NCI-H2171 (cell line): ENCODE results near the gene C19orf47.

ENCODE experiments used
- DNase-seq: peaks from one replicate; lab custom pipeline; 2025; lab: John Stamatoyannopoulos, UW

The C19orf47 gene

GRCh38 chr19:40281381-40282208 lies 66.6 kb downstream of the C19orf47 start:
- no peak for DNase-seq

DNA sequence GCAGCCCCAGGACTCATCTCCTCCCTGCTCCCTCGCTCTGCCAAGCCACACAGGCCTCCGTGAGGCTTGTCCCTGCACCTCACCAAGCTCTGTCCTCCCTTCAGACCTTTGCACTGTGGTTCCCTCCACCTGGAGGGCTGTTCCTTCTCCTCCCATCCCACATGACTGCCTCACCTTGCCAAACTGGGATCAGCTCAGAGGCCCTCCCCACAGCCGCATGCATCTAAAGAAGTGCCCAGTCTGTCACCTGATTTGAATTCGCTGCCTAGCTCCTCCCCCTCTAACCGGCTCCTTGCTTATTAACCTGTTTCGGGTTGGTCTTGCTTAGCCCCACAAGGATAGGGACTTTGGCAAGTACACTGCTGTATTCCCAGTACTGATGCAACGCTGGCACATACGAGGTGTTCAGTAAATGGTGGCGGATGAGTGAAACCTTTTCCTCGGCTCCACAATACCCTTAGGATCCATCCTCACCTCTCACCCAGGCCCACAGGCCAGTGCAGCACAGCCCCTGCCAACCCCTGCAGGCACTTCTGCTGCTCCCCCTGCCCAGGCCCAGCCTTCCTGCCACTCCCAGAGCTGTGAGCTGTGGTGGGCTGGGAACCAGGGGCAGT lies 67.5 kb downstream of the C19orf47 start:
- DNase-seq: no peak

- no peak for DNase-seq
These were observed 68.2 kb downstream of the C19orf47 start for GRCh38 chr19:40279761-40280607.

DNA sequence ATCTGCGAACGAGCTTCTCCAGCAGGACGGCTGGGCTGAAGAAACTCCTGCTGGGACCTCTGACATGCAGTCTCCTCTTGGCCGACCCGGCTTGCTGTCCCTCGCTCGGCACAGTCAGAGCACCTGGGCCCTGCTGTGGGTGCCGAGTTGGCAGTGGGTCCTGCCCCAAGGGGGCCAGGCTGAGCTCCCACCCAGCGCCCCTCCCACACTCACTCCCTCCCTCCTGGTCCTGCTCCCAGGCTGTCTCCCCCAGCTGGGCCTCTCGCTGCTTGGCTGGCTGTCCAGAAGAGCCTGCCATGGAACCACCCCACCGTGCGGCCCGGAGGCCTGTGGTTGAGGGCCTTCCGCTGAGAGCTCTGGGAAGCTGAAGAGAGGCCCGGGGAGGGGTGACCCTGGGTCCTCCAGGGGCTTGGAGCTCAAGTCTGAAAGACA lies 69.1 kb downstream of the C19orf47 start:
- DNase-seq: no peak

DNA sequence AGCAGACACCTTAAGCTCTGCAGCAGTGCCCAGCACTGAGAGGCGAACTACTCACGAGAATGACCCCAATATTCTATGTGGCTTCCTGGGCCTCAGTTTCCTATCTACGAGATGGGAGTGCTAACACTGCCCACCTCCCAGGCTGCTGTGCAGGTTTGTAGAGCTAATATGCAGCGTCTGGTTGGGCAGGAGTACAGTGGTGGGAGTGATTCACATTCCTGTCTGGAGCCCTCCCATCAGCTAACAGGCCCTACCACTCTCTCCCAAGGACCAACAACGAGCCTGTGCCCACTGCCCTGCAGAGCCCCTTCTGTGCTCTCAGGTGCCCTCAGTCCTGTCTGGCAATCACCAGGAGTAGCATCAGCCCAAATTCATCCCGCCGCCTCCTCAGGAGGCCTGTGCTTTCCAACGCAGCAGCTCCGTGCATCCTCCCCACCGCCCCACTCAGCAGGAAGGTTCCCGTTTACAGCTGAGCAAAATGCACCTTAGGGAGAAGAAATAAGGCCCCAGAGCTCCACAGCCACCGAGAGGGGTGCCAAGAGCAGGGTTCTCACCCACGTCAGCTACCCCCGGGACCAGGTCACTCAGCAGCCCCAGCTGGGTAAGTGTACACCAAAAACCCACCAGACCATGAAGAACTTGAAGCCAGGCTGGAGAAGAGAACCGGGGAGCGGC lies 69.7 kb downstream of the C19orf47 start:
- no peak for DNase-seq

- DNase-seq: no peak
These were observed 70.7 kb downstream of the C19orf47 start for GRCh38 chr19:40277356-40278059.

DNA sequence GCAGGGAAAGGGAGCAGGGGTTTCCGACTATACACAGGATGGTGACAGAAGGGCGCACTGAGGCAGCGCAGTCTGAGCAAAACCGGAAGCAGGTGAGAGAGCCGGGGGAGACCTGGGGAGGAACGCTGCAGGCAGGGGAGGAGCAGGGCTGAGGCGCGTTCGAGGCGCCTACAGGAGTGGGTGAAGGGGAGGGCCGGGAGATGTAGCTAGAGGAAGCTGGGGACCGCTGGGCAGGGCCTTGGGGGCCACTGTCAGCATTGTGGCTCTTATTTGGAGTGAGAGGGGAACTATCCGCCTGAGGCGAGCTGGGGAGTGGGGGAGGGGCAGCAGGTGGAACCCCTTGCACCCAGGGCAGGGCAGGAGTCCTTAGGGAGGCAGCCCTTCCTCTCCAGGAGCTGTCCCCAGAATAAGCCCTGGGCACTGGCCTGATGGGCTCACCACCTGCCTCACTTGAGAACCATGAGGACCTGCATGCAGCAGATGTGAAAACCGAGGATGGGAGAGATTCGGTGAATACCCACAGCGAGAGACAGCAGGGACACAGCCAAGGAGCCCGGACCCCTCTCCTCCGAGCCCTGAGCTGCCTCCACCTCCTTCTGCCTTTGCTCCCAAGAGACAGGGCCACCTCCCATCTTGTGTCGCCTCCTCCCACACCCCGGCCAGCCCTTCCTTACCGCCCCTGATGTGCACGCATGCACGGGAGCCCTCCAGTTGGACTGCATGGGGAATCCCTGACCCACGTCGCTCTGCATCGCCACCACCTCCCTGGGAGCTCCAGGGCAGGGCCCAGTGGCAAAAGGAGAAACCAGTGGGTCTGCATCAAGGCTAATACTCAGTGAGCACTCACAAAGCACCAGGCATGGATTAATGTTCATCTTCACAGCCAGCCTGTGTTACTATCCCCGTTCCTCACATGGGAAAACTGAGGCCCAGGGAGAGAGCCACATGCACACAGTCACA lies 73.3 kb downstream of the C19orf47 start:
- peak; percentile 11 for DNase-seq

DNA sequence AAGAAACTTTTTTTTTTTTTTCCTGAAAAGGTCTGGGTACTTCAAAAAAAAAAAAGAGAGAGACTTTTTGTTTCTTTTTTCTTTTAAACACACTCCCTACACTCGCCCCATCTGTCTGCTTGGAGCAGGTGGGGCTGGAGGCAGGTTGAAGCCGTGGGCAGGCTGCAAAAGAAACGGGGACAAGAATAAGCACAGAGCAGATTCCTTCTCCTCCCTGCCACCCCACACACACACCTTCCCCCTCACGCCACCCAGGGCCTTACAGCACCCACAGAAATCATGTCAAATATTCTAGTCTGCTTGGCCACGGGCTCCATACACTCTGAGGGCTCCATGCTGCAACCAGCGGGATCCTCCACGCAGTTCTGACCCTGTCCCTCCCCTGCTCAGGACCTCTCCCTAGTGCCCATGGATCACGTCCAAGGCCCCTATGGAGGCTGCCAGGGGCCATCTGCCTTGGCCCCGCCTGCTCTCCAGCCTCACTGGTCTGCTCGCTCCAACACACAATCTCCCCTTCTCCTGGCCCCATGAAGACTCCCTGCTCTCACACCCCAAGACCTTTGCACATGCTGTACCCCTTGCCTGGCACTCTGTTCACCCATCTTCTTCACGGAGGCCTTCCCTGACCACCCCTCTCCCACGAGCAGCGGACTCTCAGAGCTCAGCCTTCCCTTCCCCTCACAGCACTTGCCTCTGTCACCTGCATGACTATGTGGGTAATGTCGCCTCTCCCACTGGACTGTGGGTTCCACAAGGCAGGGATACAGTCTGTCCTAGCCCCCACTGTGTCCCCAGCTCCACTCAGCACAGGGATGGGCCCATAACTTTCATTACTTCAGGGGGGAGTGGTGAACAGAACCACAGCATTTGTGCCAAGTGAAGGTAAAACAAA lies 74.5 kb downstream of the C19orf47 start:
- DNase-seq: peak; percentile 43

DNA sequence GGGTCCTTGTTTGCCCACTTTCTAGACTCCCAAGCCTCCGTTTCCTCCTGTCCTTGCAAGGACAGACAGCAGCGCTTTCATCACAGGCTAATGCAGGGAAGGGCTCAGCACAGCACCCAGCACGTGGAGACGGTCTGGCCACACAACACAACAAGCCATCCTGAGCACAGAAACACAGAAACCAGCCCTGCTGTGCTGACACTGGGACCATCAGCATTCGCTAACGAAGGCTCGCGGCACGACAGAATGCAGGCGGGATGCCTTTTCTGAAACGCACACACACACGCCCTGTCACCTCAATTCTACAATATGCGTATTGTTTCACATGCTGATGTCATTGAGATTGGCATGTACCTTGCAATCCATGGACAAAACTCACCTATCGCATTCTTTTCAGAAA lies 75.9 kb downstream of the C19orf47 start:
- no peak for DNase-seq

- DNase-seq: no peak
These were observed 76.5 kb downstream of the C19orf47 start for GRCh38 chr19:40271706-40272105.

GRCh38 chr19:40270362-40271089 lies 77.7 kb downstream of the C19orf47 start:
- DNase-seq: peak; percentile 83
